HCT116 (cell line): ENCODE measurements around the gene FGF1.

ENCODE experiments used
- CBX3 ChIP-seq: IDR thresholded peaks from 2 replicates; pipeline ENCODE4 v1.6.1; 2012; ENCODE audit warnings: low read depth
- CTCF ChIP-seq, 3 experiments: fragments of 200-600 bp in 1 of 3; sonication (generic) in 1 of 3; IDR thresholded peaks in 2 of 3; conservative IDR thresholded peaks in 1 of 3; 2 replicates each; pipeline ENCODE4 v1.5.1; 2012 to 2017; ENCODE audit warnings: low read depth in 2 of 3, low read length in 2 of 3, antibody characterized with exemption in 1 of 3, borderline replicate concordance in 1 of 3, control low read depth in 1 of 3, mild to moderate bottlenecking in 1 of 3, mixed read lengths in 1 of 3, mixed run types in 1 of 3, moderate library complexity in 1 of 3; ENCODE audit not compliant: insufficient read depth in 1 of 3
- EGR1 ChIP-seq: IDR thresholded peaks from 2 replicates; pipeline ENCODE4 v1.6.1; 2012; ENCODE audit warnings: low read depth
- ELF1 ChIP-seq: IDR thresholded peaks from 2 replicates; pipeline ENCODE4 v1.6.1; 2012; ENCODE audit warnings: low read depth, borderline replicate concordance
- POLR2AphosphoS5 ChIP-seq: IDR thresholded peaks from 2 replicates; pipeline ENCODE4 v1.6.1; 2011; ENCODE audit warnings: mild to moderate bottlenecking, low read depth, low read length, moderate library complexity
- RAD21 ChIP-seq: IDR thresholded peaks from 2 replicates; pipeline ENCODE4 v1.6.1; 2012; ENCODE audit warnings: low read depth, mild to moderate bottlenecking
- REST ChIP-seq: IDR thresholded peaks from 2 replicates; pipeline ENCODE4 v1.6.1; 2012; ENCODE audit warnings: low read depth
- ZBTB33 ChIP-seq: IDR thresholded peaks from 2 replicates; pipeline ENCODE4 v1.6.1; 2011; ENCODE audit warnings: mild to moderate bottlenecking, low read length, moderate library complexity; ENCODE audit not compliant: insufficient replicate concordance; ENCODE audit errors: extremely low read depth
- ZNF274 ChIP-seq: fragments of 200-500 bp; sonication (Bioruptor generic); IDR thresholded peaks from 2 replicates; pipeline ENCODE4 v1.6.1; 2014; ENCODE audit warnings: mild to moderate bottlenecking, low read depth, low read length, inconsistent platforms

- TF ChIP-seq CBX3 (no peak), ELF1 (no peak), REST (no peak), CTCF (IDR thresholded peaks at IDR 0.05 in 2 of 3, conservative IDR thresholded peaks at IDR 0.05 in 1 of 3; ENCODE audit: borderline replicate concordance in 1 of 3, insufficient read depth in 1 of 3, low read depth in 2 of 3, low read length in 2 of 3) (no peak), POLR2AphosphoS5 (no peak), RAD21 (no peak), ZBTB33 (no peak), EGR1 (no peak), ZNF274 (no peak)
Observed at GRCh38 chr5:142661957-142662356, 23.9 kb downstream of the FGF1 start.
